Lower leg skin (tissue), 4 donors: Measurements from ENCODE around the gene CPTP. TPM values are rescaled to one million over a fixed set of nuclear protein-coding genes. Genes with fewer than 3 reads are reported as not detected.

Source experiments
- DNase-seq, 2 donors: peaks; one replicate each; pipeline ENCODE4 v3.0.0-alpha.2; 2019; ENCODE audit warnings: low spot score in 2 of 2
- H3K4me3 ChIP-seq: fragments of 200-600 bp; sonication (generic); 2 replicates; pipeline ENCODE4 v1.5.1; 2017; ENCODE audit warnings: mild to moderate bottlenecking, low read depth; ENCODE audit not compliant: poor library complexity, severe bottlenecking
- POLR2A ChIP-seq, 2 donors: fragments of 450-650 bp; IDR thresholded peaks; one replicate each; pipeline ENCODE4 v1.6.1; 2016 to 2017; ENCODE audit warnings: antibody characterized with exemption in 2 of 2, mild to moderate bottlenecking in 1 of 2, moderate library complexity in 1 of 2
- WGBS, 2 donors: methylation state at CpG; one replicate each; pipeline ENCODE4 v1.1.5; 2018; 5-methylcytosine and 5-hydroxymethylcytosine counted together
- intact Hi-C: fragments of 100-400 bp; cut with DNase I; formaldehyde crosslinking; loops from one replicate; pipeline ENCODE4 v1.15.0; 2023; ENCODE audit warnings: low total_unique reads
- total RNA-seq, 4 donors: library from RNA; depleted of rRNA; stranded (reverse); fragments of >200 nt; gene quantifications; one replicate each; pipeline ENCODE4 v1.1.0, GENCODE V29; 2016
- TF ChIP-seq, protein P1 (sequence below), 3 donors: fragments of 450-650 bp; IDR thresholded peaks; one replicate each; pipeline ENCODE4 v1.5.1; 2016; ENCODE audit warnings: antibody characterized with exemption in 3 of 3, mild to moderate bottlenecking in 3 of 3, moderate library complexity in 2 of 3

The CPTP gene
- total RNA-seq, 4 donors from 2014 or later, result 51.0 to 62.9 (median 57.4) TPM

DNA sequence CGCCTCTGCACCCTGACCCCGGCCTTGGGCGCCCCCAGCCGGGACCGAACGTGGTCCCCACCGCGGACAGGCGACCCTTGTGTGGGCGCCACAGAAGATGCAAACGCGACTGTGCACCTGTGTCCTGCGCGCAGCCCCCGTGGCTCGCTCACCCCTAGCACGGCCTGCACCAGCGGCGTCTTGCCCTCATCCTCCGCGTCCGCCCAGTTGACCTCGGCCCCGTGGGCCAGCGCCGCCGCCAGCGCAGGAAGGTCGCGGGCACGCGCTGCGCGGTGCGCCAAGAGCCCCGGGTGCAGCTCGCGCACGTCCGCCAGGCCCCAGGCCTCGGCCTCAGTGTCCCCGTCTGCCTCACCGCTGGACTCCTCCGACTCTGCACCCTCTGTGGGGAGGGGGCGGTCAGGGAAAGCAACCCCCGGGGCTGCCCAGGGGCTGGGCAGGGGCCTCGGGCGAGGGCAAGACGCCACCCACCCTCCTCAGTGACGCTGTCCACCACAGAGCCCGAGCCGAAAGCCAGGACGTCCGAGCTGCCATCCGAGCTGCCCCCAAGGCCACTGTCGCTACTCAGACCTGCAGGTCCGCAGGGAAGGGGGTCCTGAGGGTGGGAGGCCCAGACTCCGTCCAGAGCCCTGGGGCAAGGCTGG, 30.2 kb upstream of the CPTP start:
- 90 to 93% methylated on average over 48 to 56 of the region's 58 CpGs for WGBS, 2 donors
- DNase-seq, result no peak
- no peak overlapping the region for H3K4me3 ChIP-seq
- TF ChIP-seq, protein P1, sequence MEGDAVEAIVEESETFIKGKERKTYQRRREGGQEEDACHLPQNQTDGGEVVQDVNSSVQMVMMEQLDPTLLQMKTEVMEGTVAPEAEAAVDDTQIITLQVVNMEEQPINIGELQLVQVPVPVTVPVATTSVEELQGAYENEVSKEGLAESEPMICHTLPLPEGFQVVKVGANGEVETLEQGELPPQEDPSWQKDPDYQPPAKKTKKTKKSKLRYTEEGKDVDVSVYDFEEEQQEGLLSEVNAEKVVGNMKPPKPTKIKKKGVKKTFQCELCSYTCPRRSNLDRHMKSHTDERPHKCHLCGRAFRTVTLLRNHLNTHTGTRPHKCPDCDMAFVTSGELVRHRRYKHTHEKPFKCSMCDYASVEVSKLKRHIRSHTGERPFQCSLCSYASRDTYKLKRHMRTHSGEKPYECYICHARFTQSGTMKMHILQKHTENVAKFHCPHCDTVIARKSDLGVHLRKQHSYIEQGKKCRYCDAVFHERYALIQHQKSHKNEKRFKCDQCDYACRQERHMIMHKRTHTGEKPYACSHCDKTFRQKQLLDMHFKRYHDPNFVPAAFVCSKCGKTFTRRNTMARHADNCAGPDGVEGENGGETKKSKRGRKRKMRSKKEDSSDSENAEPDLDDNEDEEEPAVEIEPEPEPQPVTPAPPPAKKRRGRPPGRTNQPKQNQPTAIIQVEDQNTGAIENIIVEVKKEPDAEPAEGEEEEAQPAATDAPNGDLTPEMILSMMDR (IDR thresholded peaks at IDR 0.05), result no peak
- TF ChIP-seq POLR2A (IDR thresholded peaks at IDR 0.05), result no peak
- intact Hi-C loops, result no loop called here

DNA sequence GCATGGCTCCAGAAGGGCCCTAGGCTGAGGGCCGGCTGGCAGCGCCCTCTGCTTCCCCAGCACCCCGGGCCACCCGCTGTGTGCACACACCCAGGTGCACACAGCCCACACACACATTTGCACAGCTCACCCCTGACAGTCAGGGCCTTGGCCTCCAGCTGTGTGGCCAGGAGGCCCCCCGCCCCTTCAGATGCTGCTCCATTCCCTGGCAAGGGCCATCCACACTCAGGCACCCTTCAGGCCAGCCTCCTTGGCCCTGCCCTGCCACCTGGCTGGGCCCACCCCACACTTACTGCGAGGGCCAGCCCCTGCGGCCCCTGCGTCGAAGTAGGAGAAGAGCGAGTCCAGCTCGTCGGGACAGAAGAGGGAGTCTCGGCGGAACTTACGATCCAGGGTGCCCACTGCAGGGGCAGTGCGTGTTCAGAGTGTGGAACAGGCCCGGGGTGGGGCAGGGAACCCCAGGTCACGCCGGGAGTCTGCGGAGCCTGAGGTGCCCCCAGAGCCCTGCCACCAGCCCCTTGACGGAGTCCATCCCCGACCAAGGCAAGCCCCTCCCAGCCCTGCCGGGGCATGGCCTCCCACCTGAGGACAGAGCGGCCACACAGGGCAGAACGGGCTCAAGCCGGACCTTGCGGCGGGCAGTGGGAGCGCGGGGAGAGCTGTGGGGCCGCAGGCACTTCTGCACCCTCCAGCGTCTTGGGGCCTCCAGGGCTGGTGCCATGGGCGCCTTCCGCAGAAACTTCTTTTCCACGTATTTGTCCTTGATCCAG, 29.3 kb upstream of the CPTP start:
- DNase-seq, result no peak
- no peak for TF ChIP-seq POLR2A (IDR thresholded peaks at IDR 0.05)
- TF ChIP-seq, protein P1 (IDR thresholded peaks at IDR 0.05), result no peak
- intact Hi-C loops, result no loop called here
- 94 to 96% methylated on average over 30 to 31 of the region's 35 CpGs for WGBS, 2 donors
- H3K4me3 ChIP-seq, result no peak overlapping the region

DNA sequence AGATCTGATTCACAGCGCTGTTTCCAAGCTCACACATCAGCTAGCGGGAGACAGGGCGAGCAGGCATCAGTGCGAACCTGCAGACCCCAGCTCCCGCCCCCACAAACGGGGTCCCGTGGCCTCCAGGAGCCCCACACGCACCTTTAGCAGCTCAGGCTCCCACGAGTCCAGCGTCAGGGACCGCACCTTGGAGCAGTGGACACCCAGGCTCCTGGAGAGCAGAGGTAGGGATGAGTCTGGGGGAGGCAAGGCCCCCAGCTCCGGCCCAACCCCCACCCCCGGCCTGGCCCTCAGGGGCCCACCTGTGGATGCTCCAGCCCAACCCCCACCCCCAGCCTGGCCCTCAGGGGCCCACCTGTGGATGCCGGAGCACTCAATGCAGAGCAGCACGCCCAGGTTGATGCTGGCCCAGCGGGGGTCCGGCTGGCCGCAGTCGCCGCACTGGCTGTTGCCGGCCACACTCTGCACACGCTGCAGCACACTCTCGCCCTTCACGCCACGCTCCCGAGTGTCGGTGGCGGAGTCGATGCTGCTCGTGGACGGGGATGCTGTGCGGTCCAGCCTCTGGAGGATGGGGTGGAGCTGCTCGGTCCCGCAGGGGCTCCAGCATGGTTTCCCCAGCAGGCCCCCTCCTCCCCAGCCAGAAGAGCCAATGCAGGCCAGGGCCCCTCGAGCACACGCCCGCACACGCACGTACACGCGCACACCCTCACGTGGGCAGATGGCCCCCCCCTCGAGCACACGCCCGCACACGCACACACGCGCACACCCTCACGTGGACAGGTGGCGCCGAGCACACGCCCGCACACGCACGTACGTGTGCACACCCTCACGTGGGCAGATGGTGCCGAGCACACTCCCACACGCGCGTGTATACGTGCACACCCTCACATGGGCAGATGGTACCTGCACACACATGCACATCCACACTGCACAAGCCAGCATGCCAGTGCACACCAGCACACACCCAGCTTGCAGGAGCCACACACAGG, 28.2 kb upstream of the CPTP start:
- intact Hi-C loops, result no loop called here
- H3K4me3 ChIP-seq, result no peak overlapping the region
- TF ChIP-seq, protein P1 (IDR thresholded peaks at IDR 0.05), result no peak
- TF ChIP-seq POLR2A (IDR thresholded peaks at IDR 0.05), result no peak
- no peak for DNase-seq
- 86 to 87% methylated on average over 47 to 57 of the region's 62 CpGs for WGBS, 2 donors

DNA sequence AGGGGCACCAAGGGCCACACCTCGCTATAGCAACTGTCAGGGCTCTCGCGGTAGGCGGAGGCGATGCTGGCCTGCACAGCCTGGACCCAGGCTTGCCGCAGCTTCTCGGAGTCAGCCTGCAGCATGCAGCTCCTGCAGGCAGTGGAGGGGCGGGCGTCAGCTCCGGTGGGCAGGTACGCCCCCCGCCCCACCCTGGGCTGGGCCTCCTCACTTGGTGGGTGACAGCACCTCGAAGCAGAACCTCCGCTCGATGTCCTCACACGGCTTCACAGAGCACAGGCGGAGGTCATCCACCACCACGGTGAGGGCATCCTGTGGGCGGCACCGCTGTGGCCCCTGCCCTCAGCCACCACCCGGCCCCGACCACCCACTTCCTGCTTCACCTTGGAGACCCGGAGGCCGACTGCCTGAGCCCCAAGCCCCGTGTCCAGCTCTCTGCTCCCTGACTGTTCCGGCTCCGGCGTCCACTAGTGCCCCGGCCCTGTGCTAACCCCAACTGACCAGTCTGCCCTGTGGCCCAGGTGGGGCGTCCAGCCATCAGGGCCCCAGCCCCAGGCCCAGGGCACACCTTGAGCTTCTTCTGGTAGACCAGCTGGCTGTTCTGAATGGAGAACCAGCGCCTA, 26.7 kb upstream of the CPTP start:
- intact Hi-C loops, result no loop called here
- DNase-seq, result no peak
- TF ChIP-seq, protein P1 (IDR thresholded peaks at IDR 0.05), result no peak
- TF ChIP-seq POLR2A (IDR thresholded peaks at IDR 0.05), result no peak
- no peak overlapping the region for H3K4me3 ChIP-seq
- WGBS, 2 donors, result 85 to 91% methylated on average over 20 to 30 of the region's 31 CpGs
